Measurements from ENCODE around the gene SDF2L1. TPM values are rescaled to one million over a fixed set of nuclear protein-coding genes. Genes with fewer than 3 reads are reported as not detected.

Gene SDF2L1
- total RNA-seq, 2 donors from 2014 or later, result 25.6 to 30.1 TPM

Other genes with a start within 250 kb of the SDF2L1 start
- 10 to 100 TPM; 11.5 to 11.9 TPM for gene HIC2, start 224.9 kb upstream of the SDF2L1 start, total RNA-seq
- 1 to 10 TPM; 2.0 to 3.4 TPM for gene TMEM191C, start 174.9 kb upstream of the SDF2L1 start, total RNA-seq
- 1 to 10 TPM in 1 of 2 donors, under 1 TPM in 1; 0.34 to 1.2 TPM for gene RIMBP3C, start 90.8 kb upstream of the SDF2L1 start, total RNA-seq
- 10 to 100 TPM; 25.7 to 30.4 TPM for gene UBE2L3, start 74.6 kb upstream of the SDF2L1 start, total RNA-seq
- 10 to 100 TPM; 28.3 to 31.0 TPM for gene YDJC, start 12.3 kb upstream of the SDF2L1 start, total RNA-seq
- under 1 TPM in 1 of 2 donors, not detected in 1; 0.13 TPM for gene CCDC116, start 9.5 kb upstream of the SDF2L1 start, total RNA-seq
- gene PPIL2, start 23.7 kb downstream of the SDF2L1 start, total RNA-seq, result 10 to 100 TPM; 59.4 to 69.3 TPM
- 1 to 10 TPM; 3.5 to 4.6 TPM for gene YPEL1, start 93.5 kb downstream of the SDF2L1 start, total RNA-seq
- 10 to 100 TPM; 74.2 to 84.6 TPM for gene MAPK1, start 225.3 kb downstream of the SDF2L1 start, total RNA-seq

All from T-helper 17 cell (primary cell).